ENCODE results near the gene APP.

Gene APP

GRCh38 chr21:26169611-26170470 lies 729 bp downstream of the APP start:
- Mint-ChIP-seq H3K36me3 (ENCODE audit: low read depth) (no peaks in the 10 kb centered on the region), H3K27ac (peak overlapping the region; percentile 94), H3K9me3 (no peaks in the 10 kb centered on the region), H3K27me3 (ENCODE audit: low read depth, poor library complexity) (peaks cover 6% of the 10 kb centered on the region), H3K4me3 (peak overlapping the region; percentile 96), H3K4me1 (peaks cover 53% of the 10 kb centered on the region)
- peak; percentile 61 for DNase-seq
- no peak for TF ChIP-seq CTCF (IDR thresholded peaks at IDR 0.05)

GRCh38 chr21:26169061-26169610 lies 1.4 kb downstream of the APP start:
- peak; percentile 31 for DNase-seq
- Mint-ChIP-seq H3K9me3 (no peaks in the 10 kb centered on the region), H3K27ac (peak overlapping the region; percentile 34), H3K4me1 (peaks cover 53% of the 10 kb centered on the region), H3K36me3 (ENCODE audit: low read depth) (no peaks in the 10 kb centered on the region), H3K4me3 (peak overlapping the region; percentile 96), H3K27me3 (ENCODE audit: low read depth, poor library complexity) (peaks cover 6% of the 10 kb centered on the region)
- peak; percentile 15 for TF ChIP-seq CTCF (IDR thresholded peaks at IDR 0.05)

GRCh38 chr21:26168371-26168770 lies 2.2 kb downstream of the APP start:
- Mint-ChIP-seq H3K4me3 (peak overlapping the region; percentile 96), H3K27ac (peak overlapping the region; percentile 10), H3K27me3 (ENCODE audit: low read depth, poor library complexity) (peaks cover 6% of the 10 kb centered on the region), H3K9me3 (no peaks in the 10 kb centered on the region), H3K36me3 (ENCODE audit: low read depth) (peaks cover 3% of the 10 kb centered on the region), H3K4me1 (peaks cover 53% of the 10 kb centered on the region)
- no peak for DNase-seq
- TF ChIP-seq CTCF (IDR thresholded peaks at IDR 0.05) = no peak

- Mint-ChIP-seq H3K9me3 (no peaks in the 10 kb centered on the region), H3K36me3 (ENCODE audit: low read depth) (peaks cover 6% of the 10 kb centered on the region), H3K27me3 (ENCODE audit: low read depth, poor library complexity) (peaks cover 6% of the 10 kb centered on the region), H3K4me3 (peak overlapping the region; percentile 96), H3K27ac (no peak overlapping the region), H3K4me1 (peaks cover 54% of the 10 kb centered on the region)
- DNase-seq = no peak
- no peak for TF ChIP-seq CTCF (IDR thresholded peaks at IDR 0.05)
Measured at GRCh38 chr21:26167593-26167992, 3.0 kb downstream of the APP start.

- peaks cover 10% of the 10 kb centered on the region for H3K9me3 Mint-ChIP-seq
- TF ChIP-seq CTCF (IDR thresholded peaks at IDR 0.05) = no peak
- peak overlapping the region; percentile 23 for H3K27ac Mint-ChIP-seq
- peaks cover 24% of the 10 kb centered on the region for H3K36me3 Mint-ChIP-seq (ENCODE audit: low read depth)
- H3K4me1 Mint-ChIP-seq = peaks cover 54% of the 10 kb centered on the region
- H3K4me3 Mint-ChIP-seq = no peak overlapping the region
- DNase-seq = no peak
- no peaks in the 10 kb centered on the region for H3K27me3 Mint-ChIP-seq (ENCODE audit: low read depth, poor library complexity)
Measured at GRCh38 chr21:26165331-26165730, 5.2 kb downstream of the APP start.

Measured in nephron progenitor cell (in vitro differentiated cells).